ENCODE data around the gene PSMD11. TPM values are rescaled to one million over a fixed set of nuclear protein-coding genes. Genes with fewer than 3 reads are reported as not detected.

The PSMD11 gene
- total RNA-seq, 1 donor from 2014 or later: 129 TPM

GRCh38 chr17:32513579-32513978, 69.3 kb downstream of the PSMD11 start:
- H4K20me1 ChIP-seq (ENCODE audit: insufficient read depth, low read length): no peaks in the 10 kb centered on the region
- H3K9me3 ChIP-seq (ENCODE audit: insufficient read depth, low read depth, low read length): no peaks in the 10 kb centered on the region
- H3K36me3 ChIP-seq (ENCODE audit: insufficient read depth, low read length): no peaks in the 10 kb centered on the region
- no peak for FAIRE-seq
- H3K4me3 Mint-ChIP-seq (ENCODE audit: unreplicated experiment): no peak overlapping the region
- H3K4me3 ChIP-seq (ENCODE audit: insufficient read depth, low read depth, low read length): no peak overlapping the region
- no peaks in the 10 kb centered on the region for H3K4me1 ChIP-seq (ENCODE audit: insufficient read depth, low read length)
- H3K27me3 ChIP-seq (ENCODE audit: insufficient read depth, low read length): no peaks in the 10 kb centered on the region
- no peaks in the 10 kb centered on the region for H3K27me3 Mint-ChIP-seq (ENCODE audit: low read depth, unreplicated experiment)
- no peak for DNase-seq (ENCODE audit: low read depth)
- H3K9ac ChIP-seq (ENCODE audit: low read length): no peak overlapping the region
- no peaks in the 10 kb centered on the region for H3K79me2 ChIP-seq (ENCODE audit: insufficient read depth, low read length)
- peaks cover 3% of the 10 kb centered on the region for H3K36me3 Mint-ChIP-seq (ENCODE audit: low read depth, unreplicated experiment)
- no peaks in the 10 kb centered on the region for H3K9me3 Mint-ChIP-seq (ENCODE audit: unreplicated experiment)
- no peak overlapping the region for H2AFZ ChIP-seq (ENCODE audit: low read depth, low read length)
- peaks cover 34% of the 10 kb centered on the region for H3K4me1 Mint-ChIP-seq (ENCODE audit: low read depth, unreplicated experiment)
- no peak overlapping the region for H3K27ac Mint-ChIP-seq (ENCODE audit: unreplicated experiment)
- no peak overlapping the region for H3K4me2 ChIP-seq (ENCODE audit: low read length)
- TF ChIP-seq CTCF (IDR thresholded peaks at IDR 0.05; ENCODE audit: insufficient read depth, low read depth, low read length) (no peak), EZH2 (IDR thresholded peaks at IDR 0.05; ENCODE audit: insufficient read depth, low read length) (no peak)
- no peak overlapping the region for H3K27ac ChIP-seq (ENCODE audit: low read depth, low read length)

- peaks cover 35% of the 10 kb centered on the region for H3K4me1 Mint-ChIP-seq (ENCODE audit: low read depth, unreplicated experiment)
Observed at GRCh38 chr17:32514606-32515005, 70.3 kb downstream of the PSMD11 start.

More at GRCh38 chr17:32514606-32515005, 70.3 kb downstream of the PSMD11 start:
- DNase-seq (ENCODE audit: low read depth) (no peak), FAIRE-seq (no peak)
- peaks cover 3% of the 10 kb centered on the region for H3K36me3 Mint-ChIP-seq (ENCODE audit: low read depth, unreplicated experiment)
- H3K27ac Mint-ChIP-seq (ENCODE audit: unreplicated experiment): no peak overlapping the region
- no peaks in the 10 kb centered on the region for H4K20me1 ChIP-seq (ENCODE audit: insufficient read depth, low read length)
- no peak for TF ChIP-seq CTCF (IDR thresholded peaks at IDR 0.05; ENCODE audit: insufficient read depth, low read depth, low read length)
- TF ChIP-seq EZH2 (IDR thresholded peaks at IDR 0.05; ENCODE audit: insufficient read depth, low read length): no peak
- H3K27ac ChIP-seq (ENCODE audit: low read depth, low read length): no peak overlapping the region
- no peaks in the 10 kb centered on the region for H3K79me2 ChIP-seq (ENCODE audit: insufficient read depth, low read length)
- no peaks in the 10 kb centered on the region for H3K9me3 Mint-ChIP-seq (ENCODE audit: unreplicated experiment)
- H2AFZ ChIP-seq (ENCODE audit: low read depth, low read length): no peak overlapping the region
- no peak overlapping the region for H3K4me3 Mint-ChIP-seq (ENCODE audit: unreplicated experiment)
- peaks cover 5% of the 10 kb centered on the region for H3K4me1 ChIP-seq (ENCODE audit: insufficient read depth, low read length)
- H3K9ac ChIP-seq (ENCODE audit: low read length): no peak overlapping the region
- H3K4me3 ChIP-seq (ENCODE audit: insufficient read depth, low read depth, low read length): no peak overlapping the region
- H3K36me3 ChIP-seq (ENCODE audit: insufficient read depth, low read length): no peaks in the 10 kb centered on the region
- no peaks in the 10 kb centered on the region for H3K27me3 ChIP-seq (ENCODE audit: insufficient read depth, low read length)
- H3K4me2 ChIP-seq (ENCODE audit: low read length): no peak overlapping the region
- H3K27me3 Mint-ChIP-seq (ENCODE audit: low read depth, unreplicated experiment): no peaks in the 10 kb centered on the region
- no peaks in the 10 kb centered on the region for H3K9me3 ChIP-seq (ENCODE audit: insufficient read depth, low read depth, low read length)
